Measurements from ENCODE around the gene CSPG4. TPM values are rescaled to one million over a fixed set of nuclear protein-coding genes. Genes with fewer than 3 reads are reported as not detected.
A peak's percentile ranks its signal among the peaks of the same experiment; 100 is the strongest.
"Not testable (repeated sequence)": the region's sequence is repeated elsewhere in the genome, so short reads cannot be mapped to it uniquely, and the experiment has no call there.

CSPG4 gene
- polyA plus RNA-seq, 1 donor (not counting 4 experiments of a cell fraction or from before 2014, with no cell fraction given), result 0.67 TPM

DNA sequence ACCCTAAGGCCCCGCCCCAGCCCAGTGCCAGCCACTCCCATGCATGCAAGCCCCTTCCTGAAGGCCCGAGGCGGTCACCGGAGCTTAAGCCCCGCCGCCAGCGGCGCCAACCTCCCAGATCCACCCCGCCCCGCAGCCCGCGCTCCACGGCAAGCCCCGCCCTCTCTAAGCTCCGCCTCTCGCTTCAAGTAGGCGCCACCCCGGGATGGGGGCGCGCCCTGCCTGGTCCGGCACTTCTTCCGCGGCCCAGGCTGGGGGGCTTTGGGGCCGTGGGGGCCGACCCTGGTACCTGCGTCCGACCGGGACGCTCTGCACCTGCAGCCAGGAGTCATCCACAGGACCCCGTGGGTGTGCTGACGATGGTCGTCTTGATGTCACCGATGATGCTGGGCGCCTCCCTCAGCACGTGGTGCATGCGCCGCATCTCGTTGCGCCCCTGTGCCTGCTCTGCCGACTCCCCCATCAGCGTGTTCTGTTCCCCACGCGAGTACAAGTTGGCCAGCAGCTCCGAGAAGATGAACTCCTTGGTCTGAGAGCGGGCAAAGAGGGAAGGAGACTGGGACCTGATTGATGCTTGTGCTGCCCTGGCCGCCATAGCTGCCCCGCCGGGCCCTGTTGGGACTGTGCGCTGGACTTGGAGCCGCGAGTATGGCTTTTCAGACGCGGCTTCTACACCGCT is 26.1 kb upstream of the CSPG4 start:
- Histone ChIP-seq H4K20me1 (ENCODE audit: control insufficient read depth, extremely low read depth, insufficient read depth, low read length) (no peaks in the 10 kb centered on the region), H3K9me3 (ENCODE audit: control insufficient read depth, low read depth, low read length) (no peaks in the 10 kb centered on the region), H3K27me3 (ENCODE audit: control insufficient read depth, extremely low read depth, insufficient read depth, low read length) (no peaks in the 10 kb centered on the region), H3K27ac (ENCODE audit: control insufficient read depth, insufficient read depth, low read length) (no peak overlapping the region), H3K4me2 (ENCODE audit: control insufficient read depth, extremely low read depth, insufficient read depth, low read depth, low read length) (peak overlapping the region; percentile 92), H3K9ac (ENCODE audit: control insufficient read depth, extremely low read depth, insufficient read depth, low read length) (peak overlapping the region; percentile 72), H2AFZ (ENCODE audit: control insufficient read depth, low read length) (peak overlapping the region; percentile 73), H3K36me3 (ENCODE audit: control insufficient read depth in 2 of 2, extremely low read depth in 1 of 2, insufficient read depth in 2 of 2, low read length in 2 of 2) (no peaks in the 10 kb centered on the region), H3K9me1 (ENCODE audit: control insufficient read depth, extremely low read depth, insufficient read depth, low read length) (no peaks in the 10 kb centered on the region), H3K4me3 (ENCODE audit: control insufficient read depth in 2 of 3, extremely low read depth in 1 of 3, insufficient read depth in 2 of 3, low read depth in 1 of 3, low read length in 3 of 3) (peak overlapping the region; percentile 64 to 85 (median 77)), H3K4me1 (ENCODE audit: control insufficient read depth, extremely low read depth, insufficient read depth, low read length) (peaks cover 3% of the 10 kb centered on the region), H3K79me2 (ENCODE audit: control insufficient read depth, insufficient read depth, low read length) (no peaks in the 10 kb centered on the region)
- DNase-seq (ENCODE audit: low read depth, low spot score) (peak; percentile 69), FAIRE-seq (no peak)
- TF ChIP-seq, protein P1, sequence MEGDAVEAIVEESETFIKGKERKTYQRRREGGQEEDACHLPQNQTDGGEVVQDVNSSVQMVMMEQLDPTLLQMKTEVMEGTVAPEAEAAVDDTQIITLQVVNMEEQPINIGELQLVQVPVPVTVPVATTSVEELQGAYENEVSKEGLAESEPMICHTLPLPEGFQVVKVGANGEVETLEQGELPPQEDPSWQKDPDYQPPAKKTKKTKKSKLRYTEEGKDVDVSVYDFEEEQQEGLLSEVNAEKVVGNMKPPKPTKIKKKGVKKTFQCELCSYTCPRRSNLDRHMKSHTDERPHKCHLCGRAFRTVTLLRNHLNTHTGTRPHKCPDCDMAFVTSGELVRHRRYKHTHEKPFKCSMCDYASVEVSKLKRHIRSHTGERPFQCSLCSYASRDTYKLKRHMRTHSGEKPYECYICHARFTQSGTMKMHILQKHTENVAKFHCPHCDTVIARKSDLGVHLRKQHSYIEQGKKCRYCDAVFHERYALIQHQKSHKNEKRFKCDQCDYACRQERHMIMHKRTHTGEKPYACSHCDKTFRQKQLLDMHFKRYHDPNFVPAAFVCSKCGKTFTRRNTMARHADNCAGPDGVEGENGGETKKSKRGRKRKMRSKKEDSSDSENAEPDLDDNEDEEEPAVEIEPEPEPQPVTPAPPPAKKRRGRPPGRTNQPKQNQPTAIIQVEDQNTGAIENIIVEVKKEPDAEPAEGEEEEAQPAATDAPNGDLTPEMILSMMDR (optimal IDR thresholded peaks at IDR 0.05 in 1 of 3, IDR thresholded peaks at IDR 0.05 in 1 of 3, conservative IDR thresholded peaks at IDR 0.05 in 1 of 3; ENCODE audit: extremely low read depth in 1 of 3, insufficient read depth in 2 of 3, low read length in 3 of 3), result no peak
- TF ChIP-seq EZH2 (IDR thresholded peaks at IDR 0.05; ENCODE audit: low read length), result no peak
- dilution Hi-C loops (cut with MboI; ENCODE audit: extremely low pct_ligation_motif_present, low sequenced_read_pairs), result no loop called here

DNA sequence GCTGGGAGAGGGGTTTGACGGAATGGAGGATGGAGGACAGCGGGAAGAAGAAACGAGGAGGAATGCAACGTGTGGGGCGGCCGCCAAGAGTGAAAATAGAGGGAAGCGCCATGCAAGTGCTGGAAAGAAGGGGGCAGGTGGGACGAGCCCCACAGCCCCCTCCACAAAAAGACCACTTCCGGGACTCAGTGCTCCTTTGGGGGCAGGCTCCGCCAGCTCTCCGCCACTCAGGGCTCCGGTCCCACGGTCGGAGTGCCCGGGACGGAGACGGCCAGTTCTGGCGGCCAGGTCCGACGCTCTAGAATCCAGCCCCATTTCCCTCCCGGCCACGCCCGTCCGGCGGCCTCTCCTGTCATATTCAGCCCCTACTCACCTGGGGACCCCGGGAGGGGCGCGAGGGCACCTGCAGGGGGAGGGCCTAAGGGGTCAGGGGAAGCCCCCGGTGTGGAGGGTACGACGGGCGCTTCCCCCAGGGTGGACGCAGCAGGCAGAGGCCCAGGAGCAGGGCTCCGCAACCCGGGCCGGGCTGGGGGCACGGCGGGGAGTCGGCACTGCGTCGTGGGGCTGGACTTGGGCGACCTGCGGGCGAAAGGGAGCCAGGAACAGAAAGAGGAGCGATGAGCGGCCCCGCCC is 25.5 kb upstream of the CSPG4 start:
- peak overlapping the region; percentile 92 for H3K4me2 ChIP-seq (ENCODE audit: control insufficient read depth, extremely low read depth, insufficient read depth, low read depth, low read length)
- no peak for DNase-seq (ENCODE audit: low read depth, low spot score)
- peak overlapping the region; percentile 26 for H3K27ac ChIP-seq (ENCODE audit: control insufficient read depth, insufficient read depth, low read length)
- peak overlapping the region; percentile 72 for H3K9ac ChIP-seq (ENCODE audit: control insufficient read depth, extremely low read depth, insufficient read depth, low read length)
- dilution Hi-C loops (cut with MboI; ENCODE audit: extremely low pct_ligation_motif_present, low sequenced_read_pairs), result no loop called here
- H2AFZ ChIP-seq (ENCODE audit: control insufficient read depth, low read length), result peak overlapping the region; percentile 81
- no peak for FAIRE-seq
- no peaks in the 10 kb centered on the region for H4K20me1 ChIP-seq (ENCODE audit: control insufficient read depth, extremely low read depth, insufficient read depth, low read length)
- no peaks in the 10 kb centered on the region for H3K36me3 ChIP-seq (ENCODE audit: control insufficient read depth in 2 of 2, extremely low read depth in 1 of 2, insufficient read depth in 2 of 2, low read length in 2 of 2)
- no peak for TF ChIP-seq EZH2 (IDR thresholded peaks at IDR 0.05; ENCODE audit: low read length)
- TF ChIP-seq, protein P1 (optimal IDR thresholded peaks at IDR 0.05 in 1 of 3, IDR thresholded peaks at IDR 0.05 in 1 of 3, conservative IDR thresholded peaks at IDR 0.05 in 1 of 3; ENCODE audit: extremely low read depth in 1 of 3, insufficient read depth in 2 of 3, low read length in 3 of 3), result no peak
- H3K4me1 ChIP-seq (ENCODE audit: control insufficient read depth, extremely low read depth, insufficient read depth, low read length), result peaks cover 3% of the 10 kb centered on the region
- no peaks in the 10 kb centered on the region for H3K9me3 ChIP-seq (ENCODE audit: control insufficient read depth, low read depth, low read length)
- H3K9me1 ChIP-seq (ENCODE audit: control insufficient read depth, extremely low read depth, insufficient read depth, low read length), result no peaks in the 10 kb centered on the region
- peak overlapping the region; percentile 64 to 85 (median 77) for H3K4me3 ChIP-seq (ENCODE audit: control insufficient read depth in 2 of 3, extremely low read depth in 1 of 3, insufficient read depth in 2 of 3, low read depth in 1 of 3, low read length in 3 of 3)
- no peaks in the 10 kb centered on the region for H3K27me3 ChIP-seq (ENCODE audit: control insufficient read depth, extremely low read depth, insufficient read depth, low read length)
- H3K79me2 ChIP-seq (ENCODE audit: control insufficient read depth, insufficient read depth, low read length), result no peaks in the 10 kb centered on the region

DNA sequence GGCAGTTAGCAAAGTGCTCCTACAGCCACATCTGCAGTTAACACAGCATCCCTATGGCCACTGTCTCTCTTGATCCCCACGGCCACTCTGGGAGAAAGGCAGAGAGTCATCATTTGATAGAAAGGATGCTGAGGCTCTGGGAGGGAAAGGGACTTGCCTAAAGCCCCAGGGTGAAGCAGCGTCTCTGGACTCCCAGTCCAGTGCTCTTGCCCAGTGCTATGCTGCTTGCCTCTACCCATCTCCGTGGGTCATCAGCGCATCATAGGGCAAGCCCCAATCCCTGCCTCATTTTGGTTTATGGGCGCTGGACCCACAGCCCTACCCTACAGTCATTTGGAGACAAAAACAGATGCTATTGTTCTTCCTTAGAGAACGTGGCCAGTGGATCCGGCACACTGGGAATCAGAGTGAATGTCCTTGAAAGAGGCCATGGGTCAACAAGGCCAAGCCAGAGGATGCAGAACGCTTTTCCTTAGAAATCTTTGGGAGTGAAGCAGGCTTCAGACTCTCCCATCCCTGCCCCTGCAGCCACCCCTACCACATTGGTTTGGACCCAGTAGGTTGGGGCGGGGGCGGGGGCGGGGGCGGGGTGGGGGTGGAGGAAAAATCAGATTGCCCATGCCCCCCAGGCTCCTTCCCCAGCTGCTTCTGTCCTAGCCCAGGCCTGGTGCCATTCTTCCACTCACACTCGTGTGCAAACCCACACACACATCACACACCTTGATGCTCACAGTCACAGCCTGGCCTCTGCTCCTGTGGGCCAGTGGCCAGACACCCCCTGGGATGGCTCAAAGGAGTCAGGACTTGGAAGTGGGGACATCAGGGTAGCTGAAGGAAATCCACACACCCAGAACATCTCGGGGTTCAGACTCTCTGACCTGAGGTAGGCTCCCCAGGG is 24.7 kb upstream of the CSPG4 start:
- dilution Hi-C loops (cut with MboI; ENCODE audit: extremely low pct_ligation_motif_present, low sequenced_read_pairs), result not testable (repeated sequence)

More for the DNA sequence above, 24.7 kb upstream of the CSPG4 start:
- not testable (repeated sequence) for H3K27me3 ChIP-seq (ENCODE audit: control insufficient read depth, extremely low read depth, insufficient read depth, low read length); H3K27ac ChIP-seq (ENCODE audit: control insufficient read depth, insufficient read depth, low read length); H3K9me3 ChIP-seq (ENCODE audit: control insufficient read depth, low read depth, low read length); H3K9me1 ChIP-seq (ENCODE audit: control insufficient read depth, extremely low read depth, insufficient read depth, low read length); H3K79me2 ChIP-seq (ENCODE audit: control insufficient read depth, insufficient read depth, low read length); H4K20me1 ChIP-seq (ENCODE audit: control insufficient read depth, extremely low read depth, insufficient read depth, low read length); H3K4me1 ChIP-seq (ENCODE audit: control insufficient read depth, extremely low read depth, insufficient read depth, low read length); FAIRE-seq; H3K36me3 ChIP-seq (ENCODE audit: control insufficient read depth in 2 of 2, extremely low read depth in 1 of 2, insufficient read depth in 2 of 2, low read length in 2 of 2); DNase-seq (ENCODE audit: low read depth, low spot score)
- peak overlapping the region; percentile 92 for H3K4me2 ChIP-seq (ENCODE audit: control insufficient read depth, extremely low read depth, insufficient read depth, low read depth, low read length)
- H3K9ac ChIP-seq (ENCODE audit: control insufficient read depth, extremely low read depth, insufficient read depth, low read length), result peak overlapping the region; percentile 72
- H2AFZ ChIP-seq (ENCODE audit: control insufficient read depth, low read length), result peak overlapping the region; percentile 81
- H3K4me3 ChIP-seq (ENCODE audit: control insufficient read depth in 2 of 3, extremely low read depth in 1 of 3, insufficient read depth in 2 of 3, low read depth in 1 of 3, low read length in 3 of 3), result peak overlapping the region; percentile 64 to 85 (median 77)
